Stimulated activated CD4-positive, alpha-beta T cell treated with anti-CD3 and anti-CD28 coated beads, Interleukin-15, amount 100 ng/mL, for 48 hours (primary cell): ENCODE measurements around the gene NT5DC1.

ENCODE experiments used
- DNase-seq, 2 donors: peaks; one replicate each; pipeline ENCODE4 v3.0.0-alpha.2; 2020; ENCODE audit warnings: low read depth in 2 of 2

NT5DC1 gene

GRCh38 chr6:116239856-116240255, 139.2 kb downstream of the NT5DC1 start:
- DNase-seq: no peak

DNA sequence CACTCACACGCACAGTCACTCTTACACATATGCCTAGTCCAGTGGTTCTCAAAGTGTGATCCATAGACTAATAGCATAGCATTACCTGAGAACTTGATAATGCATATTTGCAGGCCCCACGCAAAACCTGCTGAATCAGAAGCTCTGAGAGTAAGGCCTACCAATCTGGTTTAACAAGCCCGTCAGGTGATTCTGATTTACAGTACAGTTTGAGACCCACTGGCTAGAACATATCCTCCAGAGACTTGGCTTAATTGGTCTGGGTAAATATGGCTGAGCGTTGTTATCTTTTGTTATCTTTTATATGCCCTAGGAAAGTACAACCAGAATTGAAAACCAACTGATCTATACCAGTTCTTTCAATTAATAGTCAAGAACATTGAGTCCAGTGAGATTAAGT, 143.6 kb downstream of the NT5DC1 start:
- DNase-seq: no peak

DNA sequence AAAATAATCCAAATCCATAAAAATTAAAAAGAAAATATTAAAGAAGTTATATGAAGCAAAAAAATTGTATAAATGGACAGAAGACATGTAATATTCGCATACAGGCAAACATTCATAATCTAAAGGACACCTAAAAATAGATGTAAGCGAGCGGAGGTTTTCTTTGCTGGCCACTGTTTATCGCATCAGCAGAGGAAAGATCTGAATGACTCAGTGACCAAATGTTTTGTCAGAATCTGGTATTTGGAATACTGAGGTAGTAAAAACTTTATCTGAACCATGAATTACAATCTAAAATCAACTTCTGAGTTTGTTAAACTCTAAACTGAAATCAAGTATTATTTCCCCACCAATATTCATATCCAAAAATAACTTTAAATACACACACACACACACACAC, 145.4 kb downstream of the NT5DC1 start:
- DNase-seq: no peak

GRCh38 chr6:116247285-116247684, 146.6 kb downstream of the NT5DC1 start:
- no peak for DNase-seq

DNA sequence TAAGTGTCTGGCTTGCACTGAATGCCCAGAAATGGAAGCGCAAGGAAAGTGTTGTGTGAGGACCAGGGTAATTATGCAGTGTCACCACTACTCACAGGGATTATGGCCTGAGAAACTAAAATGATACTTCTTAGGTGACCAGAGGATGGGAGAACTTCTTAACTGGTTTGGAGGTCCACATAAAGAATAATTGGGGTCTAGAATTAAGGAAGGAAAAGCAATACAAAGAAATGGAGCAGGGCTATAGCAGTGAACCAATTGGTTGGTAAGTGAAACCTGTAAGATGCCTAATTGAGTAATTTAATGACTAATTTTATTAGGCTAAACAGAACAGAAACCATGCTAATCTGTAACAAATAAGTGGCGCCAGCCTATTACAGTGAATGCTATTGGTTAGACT, 147.9 kb downstream of the NT5DC1 start:
- DNase-seq: no peak

DNA sequence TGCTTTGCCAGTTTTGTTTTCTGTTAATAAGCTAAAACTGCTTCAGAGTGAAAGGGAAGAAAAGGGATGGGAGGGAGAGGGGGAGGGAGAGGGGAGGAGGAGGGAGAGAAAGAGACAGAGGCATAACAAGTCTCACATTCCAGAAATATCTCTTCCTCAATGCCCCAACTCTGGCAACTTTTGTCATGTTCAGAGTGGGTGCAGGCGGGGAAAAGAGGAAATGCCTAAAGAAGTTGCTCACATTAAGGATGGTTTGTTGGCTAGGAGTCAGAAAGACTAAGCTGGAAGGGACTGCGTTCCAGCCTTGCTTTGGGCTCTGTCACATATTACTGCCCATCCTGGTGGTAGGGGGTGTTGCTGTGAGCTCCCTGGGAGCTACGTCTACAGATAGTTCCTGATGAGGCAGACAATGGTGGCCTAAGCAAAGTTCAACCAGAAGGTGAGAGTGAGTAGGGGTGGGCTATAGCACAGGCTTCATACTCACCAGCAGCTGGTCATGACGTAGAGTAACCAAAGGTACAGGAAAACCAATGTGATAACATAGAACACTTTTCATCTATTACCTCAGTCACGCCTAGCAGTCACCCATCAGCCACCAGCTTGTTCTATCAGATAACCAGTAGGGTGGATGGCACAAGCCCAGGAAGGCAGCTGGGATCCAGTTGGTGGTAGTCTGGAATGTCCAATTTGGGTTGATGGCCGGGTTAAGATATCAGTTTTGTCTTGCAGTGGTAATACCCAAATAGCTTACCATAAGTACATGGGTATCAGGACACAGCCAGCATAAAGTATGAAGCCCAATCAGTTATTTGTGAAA, 151.1 kb downstream of the NT5DC1 start:
- DNase-seq: no peak

- DNase-seq: no peak
These were observed 152.5 kb downstream of the NT5DC1 start for GRCh38 chr6:116253188-116253504.

- peak; percentile 78 to 83 for DNase-seq
These were observed 153.0 kb downstream of the NT5DC1 start, which contains the start of gene TSPYL4 for GRCh38 chr6:116253505-116254296. TSPYL4 (minus strand) TSS chr6:116254075; CDS start chr6:116254008, 67 bp downstream.

DNA sequence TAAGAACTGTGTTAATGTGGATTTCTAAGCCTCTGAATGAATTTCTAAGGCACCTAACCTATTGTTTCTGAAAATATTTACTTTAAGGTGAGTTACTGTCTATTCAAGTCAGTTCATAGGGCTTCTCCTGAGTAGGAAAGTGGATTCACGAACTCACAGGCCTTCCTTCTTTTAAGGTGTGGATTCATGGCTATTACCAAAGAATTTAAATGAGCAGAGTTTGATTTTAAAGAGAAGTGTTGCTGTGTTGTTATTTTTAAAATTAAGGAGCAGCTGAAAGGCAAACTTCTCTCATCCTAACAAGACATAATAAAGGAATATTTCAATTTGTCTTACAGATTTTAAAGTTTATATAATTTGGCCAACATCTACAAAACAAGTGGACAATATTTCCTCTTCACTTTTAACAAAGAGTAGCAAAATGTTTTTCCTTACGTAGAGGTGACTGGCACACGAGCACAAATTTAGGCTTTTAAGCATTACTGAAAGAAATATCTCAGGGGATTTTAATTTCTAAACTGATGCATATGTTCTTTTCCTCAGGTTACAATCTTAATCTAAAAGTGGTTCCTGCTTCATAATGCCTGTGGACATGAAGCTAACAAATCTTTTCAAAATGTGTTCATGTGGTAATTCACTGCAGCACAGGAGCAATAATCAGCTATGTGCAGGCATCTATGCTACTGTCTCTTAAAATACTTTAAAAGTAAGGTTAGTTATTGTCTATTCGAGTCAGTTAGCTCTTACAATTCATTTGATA, 153.8 kb downstream of the NT5DC1 start:
- DNase-seq: no peak

- no peak for DNase-seq
These were observed 154.7 kb downstream of the NT5DC1 start for GRCh38 chr6:116255246-116255800.

DNA sequence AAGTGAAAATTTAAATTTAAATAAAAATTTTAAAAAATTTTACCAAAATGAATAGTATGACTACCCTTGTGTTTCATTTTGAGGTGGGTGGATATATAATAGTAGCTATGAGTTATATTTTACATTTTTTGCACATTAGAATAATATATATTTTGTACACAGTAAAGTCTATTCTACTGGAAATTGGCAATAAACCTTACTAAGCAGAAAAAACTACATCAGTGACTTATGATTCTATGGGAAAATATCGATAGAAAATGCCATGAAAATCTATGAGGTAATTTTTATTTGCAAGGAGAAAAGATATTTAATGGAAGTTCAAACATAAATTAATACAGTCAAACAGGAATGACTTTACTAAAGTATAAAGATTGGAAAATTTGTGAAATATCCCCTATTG, 156.0 kb downstream of the NT5DC1 start:
- no peak for DNase-seq

GRCh38 chr6:116258520-116258919, 157.9 kb downstream of the NT5DC1 start:
- DNase-seq: no peak

- no peak for DNase-seq
These were observed 162.7 kb downstream of the NT5DC1 start for GRCh38 chr6:116263353-116263752.

- DNase-seq: no peak
These were observed 164.6 kb downstream of the NT5DC1 start for GRCh38 chr6:116265041-116265829.

DNA sequence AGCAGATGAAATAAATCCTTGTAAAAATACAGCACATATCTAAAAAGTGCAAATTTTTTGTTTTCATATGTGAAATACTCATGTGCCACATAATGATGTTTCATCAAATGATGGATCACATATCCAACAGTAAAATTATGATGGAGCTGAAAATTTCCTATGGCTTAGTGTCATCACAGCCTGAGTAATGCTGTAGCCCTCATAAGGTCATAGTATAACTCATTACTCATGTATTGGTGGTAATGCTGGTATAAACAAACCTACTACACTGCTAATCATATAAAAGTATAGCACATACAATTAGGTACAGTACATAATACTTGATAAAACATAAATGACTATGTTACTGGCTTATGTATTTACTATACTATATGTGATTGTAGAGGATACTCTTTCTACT, 166.2 kb downstream of the NT5DC1 start:
- no peak for DNase-seq

DNA sequence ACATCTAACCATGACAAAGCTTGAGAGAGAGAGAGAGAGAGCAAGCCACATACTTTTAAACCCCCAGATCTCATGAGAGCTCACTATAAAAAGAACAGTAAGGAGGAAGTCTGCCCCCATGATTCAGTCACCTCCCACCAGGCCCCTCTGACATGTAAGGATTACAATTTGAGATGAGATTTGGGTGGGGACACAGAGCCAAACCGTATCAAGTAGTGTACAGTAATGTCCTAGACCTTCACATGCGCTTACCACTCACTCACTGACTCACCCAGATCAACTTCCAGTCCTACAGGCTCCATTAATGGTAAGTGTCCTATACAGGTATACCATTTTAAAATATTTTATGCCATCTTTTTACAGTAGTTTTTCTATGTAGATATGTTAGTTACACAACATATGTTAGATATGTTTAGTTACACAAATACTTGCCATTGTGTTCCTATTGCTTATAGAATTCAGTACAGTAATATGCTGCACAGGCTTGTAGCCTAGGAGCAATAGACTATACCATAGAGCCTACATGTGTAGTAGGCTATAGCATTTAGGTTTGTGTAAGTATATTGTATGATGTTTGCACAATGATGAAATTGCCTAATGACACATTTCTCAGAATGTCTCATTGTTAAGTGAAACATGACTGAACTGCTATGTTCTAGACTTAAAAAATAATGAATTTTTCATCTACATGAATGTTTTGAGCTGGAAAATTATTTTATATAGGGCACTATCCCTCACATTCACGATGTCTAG, 167.4 kb downstream of the NT5DC1 start:
- DNase-seq: no peak

DNA sequence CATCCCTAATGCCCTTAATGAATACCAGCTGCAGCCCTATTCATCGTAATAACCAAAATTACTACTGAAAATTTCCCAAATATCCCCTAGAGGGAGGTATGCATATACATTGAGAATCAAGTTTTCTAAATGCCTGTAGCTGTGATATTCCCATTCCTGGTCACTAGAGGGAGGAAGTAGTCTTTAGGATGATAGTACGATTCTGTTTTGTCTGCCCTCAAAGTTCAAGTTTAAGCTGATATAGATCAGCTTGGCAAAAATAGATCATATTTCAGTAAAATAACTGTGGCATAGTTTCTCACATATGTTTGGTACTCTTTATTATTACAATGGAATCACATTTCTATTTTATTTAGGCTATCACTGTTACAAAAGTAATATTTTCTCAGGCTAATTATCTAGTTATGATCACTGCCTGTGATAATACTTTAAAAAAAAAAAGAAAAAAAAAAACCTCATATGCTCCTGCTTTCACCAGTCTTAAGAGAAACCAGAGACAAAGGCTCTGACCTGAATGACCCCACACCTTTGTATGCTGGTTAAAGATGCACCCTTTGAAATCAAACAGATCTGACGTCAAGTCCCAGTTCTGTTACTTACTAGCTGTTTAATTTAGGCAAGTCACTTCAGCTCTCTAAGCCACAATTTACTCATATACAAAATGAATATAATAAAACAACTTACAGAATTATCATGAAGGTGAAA, 168.1 kb downstream of the NT5DC1 start:
- no peak for DNase-seq

GRCh38 chr6:116271149-116271708, 170.6 kb downstream of the NT5DC1 start:
- no peak for DNase-seq

- DNase-seq: no peak
These were observed 176.5 kb downstream of the NT5DC1 start for GRCh38 chr6:116277124-116277523.

DNA sequence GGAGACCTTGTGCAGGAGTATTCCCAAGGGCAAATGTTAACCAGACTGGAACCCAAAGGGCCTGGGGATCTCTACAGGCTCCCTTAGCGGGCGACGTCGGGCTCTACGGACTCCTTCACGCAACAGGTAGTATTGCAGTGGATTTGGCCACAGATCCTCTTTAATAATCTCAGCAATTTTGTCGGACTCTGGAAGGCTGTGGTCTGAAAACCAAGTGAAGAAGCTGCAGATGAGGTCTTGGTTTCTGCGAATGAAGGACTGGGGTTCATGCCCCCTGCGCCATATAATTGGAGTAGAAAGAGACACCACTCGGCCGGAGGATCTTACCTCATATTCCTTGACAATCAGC, 177.8 kb downstream of the NT5DC1 start:
- no peak for DNase-seq
